GM18505 (cell line): ENCODE data around the gene DTNA.
"Not testable (repeated sequence)": the region's sequence is repeated elsewhere in the genome, so short reads cannot be mapped to it uniquely, and the experiment has no call there.

ENCODE experiments used
- ATAC-seq: cut with Tn5 transposase; IDR thresholded peaks from one replicate; pipeline ENCODE4 v1.9.1; 2021; ENCODE audit not compliant: unreplicated experiment
- POLR2A ChIP-seq: IDR thresholded peaks from 4 replicates; pipeline ENCODE4 v1.6.1; 2011; ENCODE audit warnings: borderline replicate concordance; ENCODE audit not compliant: insufficient read depth, insufficient read length; ENCODE audit errors: extremely low read depth

DTNA gene

GRCh38 chr18:34884436-34884835 lies 174.3 kb downstream of the DTNA start:
- TF ChIP-seq POLR2A = no peak
- no peak for ATAC-seq

GRCh38 chr18:34886177-34886576 lies 176.1 kb downstream of the DTNA start:
- TF ChIP-seq POLR2A = no peak
- ATAC-seq = no peak

GRCh38 chr18:34887881-34888580 lies 177.9 kb downstream of the DTNA start:
- no peak for ATAC-seq
- no peak for TF ChIP-seq POLR2A

GRCh38 chr18:34890486-34891085 lies 180.5 kb downstream of the DTNA start:
- no peak for ATAC-seq
- TF ChIP-seq POLR2A = no peak

GRCh38 chr18:34892379-34892778 lies 182.3 kb downstream of the DTNA start:
- ATAC-seq = no peak
- no peak for TF ChIP-seq POLR2A

GRCh38 chr18:34893239-34893638 lies 183.1 kb downstream of the DTNA start:
- ATAC-seq = no peak

GRCh38 chr18:34901299-34901698 lies 191.2 kb downstream of the DTNA start:
- TF ChIP-seq POLR2A = no peak
- no peak for ATAC-seq

More at GRCh38 chr18:34893239-34893638, 183.1 kb downstream of the DTNA start:
- no peak for TF ChIP-seq POLR2A

- ATAC-seq = no peak
- TF ChIP-seq POLR2A = no peak
Measured at GRCh38 chr18:34904994-34905393, 194.9 kb downstream of the DTNA start.

- ATAC-seq = not testable (repeated sequence)
Measured at GRCh38 chr18:34906985-34907384, 196.9 kb downstream of the DTNA start.

- ATAC-seq = no peak
- no peak for TF ChIP-seq POLR2A
Measured at GRCh38 chr18:34909637-34910364, 199.7 kb downstream of the DTNA start.

GRCh38 chr18:34911081-34911480 lies 201.0 kb downstream of the DTNA start:
- no peak for ATAC-seq
- no peak for TF ChIP-seq POLR2A

GRCh38 chr18:34911661-34912384 lies 201.7 kb downstream of the DTNA start:
- TF ChIP-seq POLR2A = no peak
- ATAC-seq = no peak
